Stimulated activated naive CD8-positive, alpha-beta T cell treated with anti-CD3 and anti-CD28 coated beads, Interleukin-15, Interleukin-2, amounts not matched to agents 100 U/mL and 50 U/mL, for 24 hours (primary cell): ENCODE data around the gene SLC7A10.
"Not testable (repeated sequence)": the region's sequence is repeated elsewhere in the genome, so short reads cannot be mapped to it uniquely, and the experiment has no call there.

Experiments used
- ATAC-seq: fragments of 150-1000 bp; cut with Tn5 transposase; one replicate; pipeline ENCODE4 v1.10.0; 2021
- DNase-seq: peaks from one replicate; pipeline ENCODE4 v3.0.0; 2021

SLC7A10 gene

DNA sequence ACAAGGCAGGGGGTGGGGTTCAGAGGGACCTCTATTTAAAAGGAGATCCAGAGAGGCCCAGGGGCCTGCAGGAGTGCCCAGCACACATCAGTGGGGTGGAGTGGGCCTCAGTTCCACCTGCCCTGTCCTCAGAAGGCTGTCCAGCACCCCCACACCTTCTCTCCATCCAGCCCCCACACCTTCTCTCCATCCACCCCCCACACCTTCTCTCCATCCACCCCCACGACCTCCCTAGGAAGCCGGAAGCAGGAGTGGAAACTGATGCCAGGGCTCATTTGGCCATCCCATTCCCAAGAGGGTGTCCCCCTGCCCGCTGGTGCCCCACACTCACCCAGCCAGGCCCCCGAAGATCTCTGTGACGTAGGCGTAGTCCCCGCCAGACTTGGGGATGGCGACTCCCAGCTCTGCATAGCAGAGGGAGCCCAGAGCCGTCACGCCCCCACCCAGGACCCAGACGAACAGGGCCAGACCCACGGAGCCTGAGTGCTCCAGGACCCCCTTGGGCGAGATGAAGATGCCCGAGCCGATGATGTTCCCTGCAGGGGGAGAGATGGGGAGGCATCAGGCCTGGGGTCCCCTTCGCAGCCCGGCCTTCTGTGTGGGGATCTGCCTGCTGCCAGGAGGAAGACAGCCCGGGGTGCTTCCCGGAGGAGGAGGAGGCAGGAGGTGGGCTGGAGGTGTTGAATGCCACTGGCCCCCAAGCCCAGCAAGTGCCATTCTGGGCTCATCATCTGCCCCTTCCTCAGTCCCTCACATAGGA, 10.0 kb downstream of the SLC7A10 start:
- DNase-seq (no peak), ATAC-seq (no peak)

DNA sequence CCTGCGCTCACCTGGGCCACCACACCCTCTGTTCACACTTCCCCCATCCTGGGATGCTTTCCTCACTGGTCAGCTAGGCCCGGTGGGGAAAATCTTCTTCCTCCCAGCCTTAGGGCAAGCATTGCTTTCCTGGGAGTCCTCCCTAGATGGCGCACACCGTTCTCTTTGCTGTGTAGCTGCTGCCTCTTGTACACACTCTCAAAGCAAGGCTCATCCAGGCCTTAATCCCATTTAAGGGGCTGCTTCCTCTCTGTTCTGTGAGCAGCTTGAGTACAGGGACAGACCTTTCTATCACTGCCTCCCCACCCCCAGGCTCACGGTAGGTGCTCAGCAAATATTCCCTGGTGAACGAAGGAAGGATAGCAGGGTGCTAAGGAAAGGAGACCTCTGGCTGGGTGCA, 11.1 kb downstream of the SLC7A10 start:
- no peak for DNase-seq
- no peak for ATAC-seq

DNA sequence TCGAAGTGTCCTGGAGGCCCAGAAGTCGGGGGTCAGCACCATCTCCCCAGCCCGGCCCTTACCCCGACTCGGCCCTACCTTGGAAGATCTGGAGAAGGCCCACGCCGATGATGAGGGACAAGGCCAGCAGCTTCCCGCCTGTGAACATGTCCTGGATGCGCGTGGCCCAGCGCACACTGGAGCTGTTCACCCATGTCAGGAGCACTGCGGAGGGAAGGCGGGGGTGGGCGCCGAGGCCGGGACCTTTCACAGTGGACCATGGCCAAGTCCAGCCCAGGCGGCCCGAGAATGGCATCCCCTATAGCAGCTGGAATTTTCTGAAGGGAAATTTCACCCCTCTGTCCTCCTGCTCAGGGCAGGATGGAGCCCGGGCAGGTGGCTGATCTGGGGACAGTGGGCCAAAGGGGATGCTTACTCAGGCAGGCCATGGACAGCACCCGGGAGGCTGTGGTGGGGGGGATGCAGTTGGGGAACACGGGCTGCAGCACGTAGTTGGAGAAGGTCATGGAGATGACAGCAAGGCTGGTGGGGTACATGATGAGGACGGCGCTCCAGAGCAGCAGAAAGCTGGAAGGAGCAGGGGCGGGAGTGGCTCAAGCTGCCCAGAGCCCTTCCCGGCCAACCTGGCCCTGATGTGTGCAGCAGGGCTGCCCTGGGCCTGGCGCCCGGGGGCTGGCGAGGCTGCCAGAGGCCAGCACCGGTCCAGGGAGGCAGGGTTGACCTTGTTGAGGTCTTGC, 13.0 kb downstream of the SLC7A10 start:
- ATAC-seq, result no peak
- no peak for DNase-seq

DNA sequence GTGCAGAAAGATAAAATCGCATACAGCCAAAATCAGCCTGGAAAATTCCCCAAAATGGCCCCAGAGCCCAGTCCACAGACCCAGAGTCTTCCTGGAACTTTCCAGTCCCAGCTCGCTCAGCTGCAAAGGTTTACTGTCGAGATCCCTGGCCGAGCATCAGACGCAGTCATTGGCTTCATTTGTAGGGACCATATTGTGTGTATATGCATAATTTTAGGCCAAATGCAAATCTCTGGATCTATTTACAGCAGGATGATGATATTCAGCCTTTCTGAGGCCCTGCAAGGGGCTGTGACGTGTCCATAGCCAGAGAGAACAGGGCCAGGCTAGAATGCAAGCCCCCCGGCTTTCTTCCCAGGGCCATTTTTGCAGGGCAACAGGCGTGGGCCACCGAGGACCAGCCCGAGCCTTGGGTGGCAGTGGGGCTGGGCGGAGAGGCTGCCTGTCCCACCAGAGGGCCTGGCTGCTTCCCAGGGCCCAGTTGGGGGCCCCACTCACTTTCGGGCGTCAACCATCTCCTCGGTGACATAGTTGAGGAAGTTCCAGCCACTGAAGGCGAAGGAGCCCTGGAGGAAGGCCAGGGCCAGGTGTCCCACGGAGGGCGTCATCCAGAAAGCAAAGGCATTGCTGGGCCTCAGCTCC, 13.7 kb downstream of the SLC7A10 start:
- ATAC-seq, result no peak
- no peak for DNase-seq

DNA sequence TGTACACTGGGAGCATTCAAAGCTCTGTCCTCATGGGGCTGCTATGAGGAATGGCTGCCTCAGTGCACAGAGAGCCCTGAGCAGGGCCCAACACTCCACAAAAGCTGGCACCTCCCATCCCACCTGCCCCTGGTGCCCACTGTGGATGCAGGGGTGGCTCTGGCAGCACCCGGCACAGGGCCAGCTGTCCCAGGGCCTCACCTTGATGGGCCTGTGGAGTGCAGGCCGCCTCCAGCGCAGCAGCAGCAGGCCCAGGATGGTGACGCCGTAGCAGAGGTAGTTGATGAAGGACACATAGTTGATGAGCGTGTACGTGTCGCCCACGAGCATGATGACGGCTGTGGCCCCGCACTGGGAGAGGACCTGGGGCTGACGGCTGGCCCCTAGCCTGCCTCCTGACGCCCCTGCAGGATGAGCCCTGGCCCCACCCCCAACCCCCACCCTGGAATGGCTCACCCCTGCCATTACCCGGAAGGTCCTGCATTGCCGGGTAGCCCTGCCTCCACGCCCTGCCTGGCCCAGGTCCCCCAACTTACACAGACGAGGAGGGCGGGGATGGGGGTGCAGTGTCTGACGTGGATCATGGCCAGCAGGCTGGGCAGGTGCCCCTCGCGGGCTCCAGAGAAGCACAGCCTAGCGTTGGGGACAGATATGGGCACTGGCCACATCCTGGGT, 15.2 kb downstream of the SLC7A10 start:
- DNase-seq, result no peak
- no peak for ATAC-seq

DNA sequence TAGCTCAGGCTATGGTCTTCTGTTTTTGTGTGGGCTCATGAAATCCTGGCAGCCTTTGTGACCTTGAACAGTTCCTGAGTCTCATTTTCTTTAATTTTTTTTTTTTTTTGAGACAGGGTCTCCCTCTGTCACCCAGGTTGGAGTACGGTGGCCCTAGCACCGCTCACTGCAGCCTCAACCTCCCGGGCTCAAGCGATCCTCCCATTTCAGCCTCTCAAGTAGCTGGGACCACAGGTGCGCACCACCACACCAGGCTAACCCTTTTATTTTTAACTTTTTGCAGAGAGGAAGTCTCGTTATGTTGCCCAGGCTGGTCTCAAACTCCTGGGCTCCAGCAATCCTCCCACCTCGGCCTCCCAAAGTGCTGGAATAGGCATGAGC, 15.8 kb downstream of the SLC7A10 start:
- not testable (repeated sequence) for DNase-seq, ATAC-seq

DNA sequence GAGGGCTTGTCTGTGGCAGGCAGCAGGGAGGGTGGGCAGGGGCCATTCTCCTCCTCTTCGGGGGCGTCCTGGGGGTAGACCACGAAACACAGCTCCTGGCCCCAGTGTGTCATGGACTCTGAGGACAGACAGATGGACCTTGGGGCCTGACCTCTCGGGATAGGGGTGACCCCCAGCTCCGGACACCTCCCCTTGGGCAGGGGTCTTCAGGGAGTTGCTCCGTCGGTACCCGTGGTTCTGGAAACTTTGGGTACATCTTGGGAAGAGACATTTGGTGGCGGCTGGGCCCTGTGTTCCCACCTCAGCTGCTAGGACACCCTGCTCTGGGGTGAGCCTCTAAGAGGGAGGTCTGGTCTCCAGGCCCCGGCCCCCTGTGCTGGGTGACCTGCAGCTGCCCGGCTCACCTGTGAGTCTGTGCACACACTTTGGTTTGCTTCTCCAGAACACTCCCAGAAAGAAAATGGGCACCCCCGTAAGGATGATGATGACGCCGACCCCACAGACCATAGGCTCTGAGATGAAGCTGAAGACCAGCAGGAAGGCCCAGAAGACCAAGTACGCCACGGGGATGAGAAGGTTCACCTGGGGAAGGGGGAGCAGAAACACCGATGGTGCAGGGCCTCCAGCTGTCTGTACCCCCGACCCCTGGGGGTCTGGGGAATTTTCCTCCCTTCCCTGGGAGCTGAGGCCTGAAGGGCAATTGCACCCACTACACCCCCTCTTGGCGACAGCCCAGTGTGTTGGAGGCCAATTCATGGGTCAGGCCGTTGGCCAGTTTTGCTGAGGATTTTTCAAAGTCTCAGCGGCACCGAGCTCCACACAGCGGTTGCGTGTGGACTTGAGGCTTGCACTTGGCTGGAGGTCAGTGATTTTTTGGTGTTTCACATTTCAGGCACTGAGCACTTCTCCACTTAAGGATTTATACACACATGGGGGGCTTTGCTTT, 16.5 kb downstream of the SLC7A10 start:
- ATAC-seq (no peak), DNase-seq (no peak)

DNA sequence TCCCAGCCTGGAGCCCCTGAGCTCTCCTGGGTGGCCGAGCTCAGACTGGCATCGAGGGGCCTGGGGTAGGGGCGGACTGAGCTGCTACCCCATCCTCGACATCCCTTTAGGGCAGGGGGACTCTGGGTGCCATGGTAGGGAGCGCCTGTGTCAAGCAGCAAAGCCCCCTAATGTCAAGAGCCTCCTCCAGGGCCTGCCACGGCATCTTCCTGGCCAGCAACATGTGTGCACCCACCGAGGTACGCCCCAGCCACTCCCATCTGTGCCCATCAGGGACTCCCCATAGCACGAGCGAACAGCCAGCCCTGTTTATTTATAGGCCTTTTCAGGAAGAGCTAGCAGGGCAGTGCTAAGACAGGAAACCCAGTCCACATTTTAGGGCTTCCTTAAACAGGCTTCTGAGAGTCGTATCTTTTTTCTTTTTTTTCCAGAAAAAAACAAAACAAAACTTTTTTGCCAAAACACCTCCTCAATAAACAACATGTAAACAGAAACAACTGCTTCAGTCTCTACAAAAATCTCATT, 17.2 kb downstream of the SLC7A10 start:
- ATAC-seq (no peak), DNase-seq (no peak)

DNA sequence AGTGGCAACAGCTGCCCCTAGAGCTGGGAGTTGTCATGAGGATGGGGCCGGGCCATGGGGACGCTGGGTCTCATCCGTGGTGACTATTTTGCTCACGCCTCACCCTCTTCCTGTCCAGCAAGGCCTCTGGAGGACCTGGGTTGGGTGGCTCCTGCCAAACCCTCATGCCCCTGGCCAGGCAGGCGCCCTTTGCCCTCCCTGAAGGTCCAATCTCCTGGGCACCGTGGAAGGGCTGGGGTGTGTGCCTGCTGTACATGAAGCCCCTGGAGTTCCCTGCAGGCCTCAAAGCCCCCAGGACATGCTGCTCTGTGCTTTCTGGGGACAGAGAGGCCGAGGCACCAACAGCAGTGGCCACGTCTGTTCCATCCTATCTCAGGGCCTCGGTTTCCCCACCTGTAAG, 17.7 kb downstream of the SLC7A10 start:
- DNase-seq (no peak), ATAC-seq (no peak)

DNA sequence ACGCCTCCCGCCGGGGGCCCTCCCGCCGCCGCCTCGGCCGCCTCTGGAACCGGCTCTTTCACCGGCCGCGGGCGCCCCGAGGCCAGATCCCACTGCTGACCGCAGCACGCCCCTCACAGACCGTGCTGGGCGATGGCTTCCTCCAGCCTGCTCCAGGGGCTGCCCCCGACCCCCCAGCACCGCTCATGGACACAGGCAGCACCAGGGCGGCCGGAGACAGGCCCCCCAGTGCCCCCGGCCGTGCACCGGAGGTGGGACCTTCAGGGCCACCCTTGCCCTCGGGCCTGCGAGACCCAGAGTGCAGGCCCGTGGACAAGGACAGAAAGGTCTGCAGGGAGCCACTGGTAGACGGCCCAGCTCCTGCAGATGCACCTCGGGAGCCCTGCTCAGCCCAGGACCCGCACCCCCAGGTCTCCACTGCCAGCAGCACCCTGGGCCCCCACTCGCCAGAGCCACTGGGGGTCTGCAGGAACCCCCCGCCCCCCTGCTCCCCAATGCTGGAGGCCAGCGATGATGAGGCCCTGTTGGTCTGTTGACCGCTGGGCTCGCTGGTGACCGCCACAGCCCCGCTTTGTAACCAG, 18.5 kb downstream of the SLC7A10 start:
- ATAC-seq (no peak), DNase-seq (no peak)

DNA sequence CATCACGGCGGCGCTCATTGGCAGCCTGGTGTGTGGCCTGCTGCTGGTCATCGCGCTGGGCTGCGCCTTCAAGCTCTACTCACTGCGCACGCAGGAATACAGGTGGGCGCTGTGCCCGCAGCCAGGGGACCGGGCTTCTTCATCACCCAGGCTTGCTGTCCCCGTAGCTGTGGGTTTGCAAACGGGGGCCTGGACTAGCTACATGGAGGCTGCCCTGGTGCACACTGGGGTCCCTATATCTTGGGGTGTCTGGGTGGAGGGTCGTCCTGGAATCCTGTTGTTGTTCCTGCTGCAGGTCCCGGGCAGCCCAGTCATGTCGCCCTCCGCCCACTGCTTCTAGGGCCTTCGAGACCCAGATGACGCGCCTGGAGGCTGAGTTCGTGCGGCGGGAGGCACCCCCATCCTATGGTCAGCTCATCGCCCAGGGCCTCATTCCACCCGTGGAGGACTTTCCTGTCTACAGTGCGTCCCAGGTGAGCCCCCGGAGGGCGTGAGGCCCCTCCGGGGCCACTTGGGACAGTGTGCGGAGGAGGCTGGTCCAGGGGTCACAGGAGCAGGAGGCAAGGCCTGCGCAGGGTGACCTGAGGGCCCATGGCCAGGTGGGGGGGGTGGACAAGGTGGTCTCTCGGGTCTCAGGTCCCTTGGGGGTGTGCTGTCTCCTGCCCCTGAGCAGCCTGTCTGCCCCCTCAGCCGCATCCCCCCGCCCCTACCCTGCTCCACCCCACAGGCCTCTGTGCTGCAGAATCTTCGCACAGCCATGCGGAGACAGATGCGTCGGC, 19.2 kb downstream of the SLC7A10 start:
- no peak for ATAC-seq
- no peak for DNase-seq

DNA sequence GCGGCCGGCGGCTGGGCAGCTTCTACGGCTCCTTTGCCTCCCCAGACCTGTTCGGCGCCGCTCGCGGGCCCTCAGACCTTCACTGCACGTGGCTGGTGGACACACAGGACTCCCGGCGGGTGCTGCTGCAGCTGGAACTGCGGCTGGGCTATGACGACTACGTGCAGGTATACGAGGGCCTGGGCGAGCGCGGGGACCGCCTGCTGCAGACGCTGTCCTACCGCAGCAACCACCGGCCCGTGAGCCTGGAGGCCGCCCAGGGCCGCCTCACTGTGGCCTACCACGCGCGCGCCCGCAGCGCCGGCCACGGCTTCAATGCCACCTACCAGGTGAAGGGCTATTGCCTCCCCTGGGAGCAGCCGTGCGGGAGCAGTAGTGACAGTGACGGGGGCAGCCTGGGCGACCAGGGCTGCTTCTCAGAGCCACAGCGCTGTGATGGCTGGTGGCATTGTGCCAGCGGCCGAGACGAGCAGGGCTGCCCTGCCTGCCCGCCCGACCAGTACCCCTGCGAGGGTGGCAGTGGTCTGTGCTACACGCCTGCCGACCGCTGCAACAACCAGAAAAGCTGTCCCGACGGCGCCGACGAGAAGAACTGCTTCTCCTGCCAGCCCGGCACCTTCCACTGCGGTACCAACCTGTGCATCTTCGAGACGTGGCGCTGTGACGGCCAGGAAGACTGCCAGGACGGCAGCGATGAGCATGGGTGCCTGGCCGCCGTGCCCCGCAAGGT, 20.0 kb downstream of the SLC7A10 start:
- no peak for DNase-seq
- ATAC-seq, result no peak

DNA sequence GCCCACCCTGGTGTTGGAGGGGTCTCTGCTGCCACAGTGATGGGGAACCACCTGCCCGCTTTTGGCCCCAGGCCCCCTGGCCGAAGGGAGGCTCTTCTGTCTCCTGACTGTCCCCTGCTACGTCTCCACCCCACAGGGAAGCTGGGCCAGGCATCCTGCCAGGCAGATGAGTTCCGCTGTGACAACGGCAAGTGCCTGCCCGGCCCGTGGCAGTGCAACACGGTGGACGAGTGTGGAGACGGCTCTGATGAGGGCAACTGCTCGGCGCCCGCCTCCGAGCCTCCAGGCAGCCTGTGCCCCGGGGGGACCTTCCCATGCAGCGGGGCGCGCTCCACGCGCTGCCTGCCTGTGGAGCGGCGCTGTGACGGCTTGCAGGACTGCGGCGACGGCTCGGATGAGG, 20.5 kb downstream of the SLC7A10 start:
- no peak for ATAC-seq
- DNase-seq, result no peak

DNA sequence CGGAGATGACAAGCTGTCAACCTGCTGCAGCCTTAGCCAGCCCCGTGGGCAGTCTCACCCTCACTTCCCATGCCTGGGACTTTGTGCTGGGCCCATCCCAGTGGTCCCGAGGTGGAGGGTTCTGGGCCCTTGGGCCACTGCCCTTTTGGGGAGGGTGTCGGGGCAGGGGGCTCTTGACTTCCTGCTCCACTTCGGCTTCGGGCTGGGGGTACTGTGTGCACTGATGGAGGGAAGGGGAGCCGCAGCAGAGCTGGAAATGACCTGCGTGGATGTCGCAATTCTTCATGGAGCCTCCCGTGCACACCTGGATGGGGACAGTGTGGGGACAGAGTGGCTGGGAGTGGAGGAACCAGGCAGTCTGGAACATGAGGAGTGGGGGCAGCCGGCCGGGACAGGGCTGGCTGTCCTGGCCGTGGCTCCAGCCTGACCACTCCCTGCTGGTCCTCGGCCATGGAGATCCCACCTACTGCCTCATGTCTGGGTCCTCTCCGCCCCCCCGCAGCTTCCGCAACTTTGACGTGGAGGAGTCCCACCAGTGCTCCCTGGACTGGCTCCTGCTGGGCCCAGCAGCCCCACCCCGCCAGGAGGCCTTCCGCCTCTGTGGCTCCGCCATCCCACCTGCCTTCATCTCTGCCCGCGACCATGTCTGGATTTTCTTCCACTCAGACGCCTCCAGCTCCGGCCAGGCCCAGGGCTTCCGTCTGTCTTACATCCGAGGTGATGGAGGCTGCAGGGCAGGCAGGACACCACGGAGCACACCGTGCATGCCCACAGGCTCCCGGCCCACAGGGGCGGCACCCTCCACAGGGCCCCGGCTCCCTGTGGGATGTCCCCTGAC, 21.3 kb downstream of the SLC7A10 start:
- ATAC-seq (no peak), DNase-seq (no peak)

DNA sequence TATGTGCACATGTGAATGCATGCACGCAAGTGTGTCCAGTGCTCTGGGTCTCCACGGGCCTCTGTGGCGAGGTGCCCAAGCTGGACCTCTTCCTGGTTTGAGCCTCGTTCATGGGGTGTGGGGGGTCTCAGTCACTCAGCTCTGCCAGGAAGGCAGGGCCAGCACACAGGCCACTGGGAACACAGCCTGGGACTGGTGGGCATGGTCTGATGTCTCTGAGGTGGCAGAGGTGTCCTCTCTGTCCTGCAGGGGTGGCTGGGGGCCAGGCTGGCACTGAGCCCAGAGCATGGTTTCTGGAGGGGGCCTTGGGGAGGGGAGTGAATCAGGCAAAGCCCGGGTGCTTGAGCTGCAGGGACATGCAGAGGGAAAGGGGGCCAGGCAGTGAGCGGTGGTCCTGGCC, 22.1 kb downstream of the SLC7A10 start:
- DNase-seq (no peak), ATAC-seq (no peak)

DNA sequence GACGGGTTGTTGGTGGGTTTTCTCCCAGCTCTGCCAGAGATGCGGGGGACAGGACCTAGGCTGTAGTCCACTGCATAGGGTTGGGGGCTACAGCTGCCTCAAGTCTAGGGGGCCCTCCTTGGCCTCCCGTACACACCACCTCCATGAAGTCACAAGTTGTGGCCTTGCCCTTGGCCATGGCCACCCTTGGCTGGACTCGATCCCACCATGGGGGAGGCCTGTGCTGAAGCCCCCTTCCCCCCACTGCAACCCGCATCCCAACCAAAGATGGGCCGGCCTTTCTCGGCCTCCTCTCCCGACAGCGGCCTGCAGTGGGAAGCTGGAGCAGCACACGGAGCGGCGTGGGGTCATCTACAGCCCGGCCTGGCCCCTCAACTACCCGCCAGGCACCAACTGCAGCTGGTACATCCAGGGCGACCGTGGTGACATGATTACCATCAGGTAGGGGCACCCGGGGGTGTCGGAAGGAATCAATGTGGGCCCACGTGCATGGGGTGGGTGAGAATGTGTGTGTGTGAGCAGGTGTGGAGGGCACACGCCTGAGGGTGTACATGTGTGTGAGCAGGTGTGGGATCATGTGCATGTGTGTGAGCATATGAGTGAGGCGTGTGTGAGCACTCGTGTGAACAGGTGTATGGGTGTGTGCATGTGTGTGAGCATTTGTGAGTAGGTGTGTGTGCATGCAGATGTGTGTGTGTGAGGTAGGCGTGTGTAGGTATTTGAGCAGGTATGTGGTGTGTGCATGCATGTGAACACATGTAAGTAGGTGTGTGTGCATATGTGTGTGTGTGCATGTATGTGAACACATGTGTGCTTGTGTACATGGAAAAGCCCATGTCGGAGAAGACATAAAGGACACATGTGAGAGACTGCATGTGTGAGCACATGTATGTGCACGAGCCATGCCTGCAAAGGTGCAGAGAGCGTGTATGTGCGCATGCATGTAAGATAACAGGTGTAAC, 22.8 kb downstream of the SLC7A10 start:
- DNase-seq (no peak), ATAC-seq (no peak)

DNA sequence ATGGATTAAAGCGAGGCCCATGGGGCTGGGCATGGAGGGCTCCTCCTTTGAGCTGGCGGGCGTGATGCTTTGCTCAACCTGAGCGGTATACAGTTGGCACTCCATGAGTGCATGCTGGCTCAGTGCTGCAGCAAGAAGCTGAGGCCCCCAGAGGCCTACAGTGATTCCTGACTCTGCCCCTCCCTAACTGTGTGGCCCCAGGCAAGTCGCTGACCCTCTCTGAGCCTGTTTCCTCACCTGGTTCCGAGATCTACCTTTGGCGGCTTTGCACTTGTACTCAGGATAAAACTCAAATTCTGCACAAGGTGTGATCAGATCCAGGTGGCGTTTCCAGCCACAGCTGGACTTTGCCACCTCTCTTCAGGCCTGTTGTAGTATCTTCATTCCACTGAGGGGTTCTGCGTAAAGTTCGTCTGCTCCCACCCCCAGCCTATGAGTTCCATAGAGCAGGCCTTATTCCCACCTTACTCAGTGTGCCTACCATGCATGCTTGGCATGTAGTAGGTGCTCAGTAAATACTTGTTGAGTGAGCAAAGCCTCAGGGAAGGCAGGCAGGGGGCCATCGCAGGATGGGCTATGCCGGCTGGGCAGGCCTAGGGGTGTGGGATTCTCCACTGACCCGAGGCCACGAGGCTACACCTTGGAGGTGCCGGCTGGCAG, 23.6 kb downstream of the SLC7A10 start:
- DNase-seq (no peak), ATAC-seq (no peak)
